K562 (cell line): ENCODE results near the gene TIFAB. TPM values are rescaled to one million over a fixed set of nuclear protein-coding genes. Genes with fewer than 3 reads are reported as not detected.

Source experiments
- ATAC-seq: fragments of 200-7000 bp; cut with Tn5 transposase; 3 replicates; pipeline ENCODE4 v1.9.1; 2020; ENCODE audit warnings: moderate library complexity
- BruUV-seq: library from RNA; stranded (reverse); fragments of 400-500 nt; replicated peaks from 2 replicates; lab custom pipeline; 2021; lab: Mats Ljungman, UMichigan
- CTCF ChIA-PET: fragments of 300-600 bp; formaldehyde crosslinking; extraction: SDS; loops from one replicate; lab custom pipeline; 2021; ENCODE audit warnings: low intra/inter-chr PET ratio; lab: Yijun Ruan, JAX
- POLR2A ChIA-PET: fragments of 300-600, 350-650 bp; sonication (Branson Sonifier 250); formaldehyde crosslinking; extraction: SDS; loops from one replicate; lab custom pipeline; 2021; ENCODE audit warnings: antibody characterized with exemption, inconsistent platforms; lab: Yijun Ruan, JAX
- DNase-seq, 4 experiments: peaks; one replicate each; pipeline versions ENCODE4 v3.0.0 to v3.0.0-alpha.2; 2011 to 2018; ENCODE audit warnings: low spot score in 3 of 4, mixed read lengths in 3 of 4; ENCODE audit errors: extremely low read depth in 1 of 4
- FAIRE-seq: peaks from 2 replicates; lab custom pipeline; 2011; peaks lifted over from hg19 to GRCh38; lab: Jason Lieb, UNC
- H2AFZ ChIP-seq: 2 replicates; pipeline ENCODE4 v1.6.0; 2011; ENCODE audit warnings: low read depth, low read length, control low read depth, inconsistent platforms
- H3K27ac ChIP-seq: fragments of 200-600 bp; 3 replicates; pipeline ENCODE4 v1.8.0; 2011; ENCODE audit warnings: low read depth, mild to moderate bottlenecking, control low read depth, inconsistent platforms, low read length, moderate library complexity, mixed read lengths; ENCODE audit errors: extremely low read depth
- H3K27me3 ChIP-seq, 2 experiments: fragments of 300-600 bp in 1 of 2; 2 replicates in 1 of 2; 3 replicates in 1 of 2; pipeline versions ENCODE4 v1.6.0 to v1.8.0; 2011; ENCODE audit warnings: inconsistent platforms in 2 of 2, low read length in 2 of 2, mild to moderate bottlenecking in 1 of 2, mixed read lengths in 1 of 2, moderate library complexity in 1 of 2; ENCODE audit not compliant: control insufficient read depth in 2 of 2, insufficient read depth in 2 of 2
- H3K36me3 ChIP-seq: fragments of 300-600 bp; 3 replicates; pipeline ENCODE4 v1.8.0; 2011; ENCODE audit warnings: mild to moderate bottlenecking, low read length, inconsistent platforms; ENCODE audit not compliant: control insufficient read depth, insufficient read depth
- H3K4me1 ChIP-seq, 2 experiments: fragments of 200-600 bp in 1 of 2; replicated peaks in 1 of 2; 2 replicates in 1 of 2; 3 replicates in 1 of 2; pipeline versions ENCODE4 v1.5.1 to v1.8.0; 2011; ENCODE audit warnings: inconsistent platforms in 2 of 2, low read length in 2 of 2, mild to moderate bottlenecking in 1 of 2, mixed read lengths in 1 of 2, moderate library complexity in 1 of 2; ENCODE audit not compliant: control insufficient read depth in 2 of 2, insufficient read depth in 2 of 2
- H3K4me2 ChIP-seq: 2 replicates; pipeline ENCODE4 v1.6.1; 2011; ENCODE audit warnings: low read length, control low read depth, inconsistent platforms, mixed read lengths; ENCODE audit not compliant: insufficient read depth
- H3K4me3 ChIP-seq: fragments of 200-600 bp; sonication (generic), shearing (Covaris generic); 2 replicates; pipeline ENCODE4 v1.5.1; 2016; ENCODE audit warnings: control low read depth, inconsistent platforms
- H3K79me2 ChIP-seq: fragments of 200-600 bp; 3 replicates; pipeline ENCODE4 v1.8.0; 2011; ENCODE audit warnings: low read length, inconsistent platforms; ENCODE audit not compliant: control insufficient read depth, insufficient read depth
- H3K9ac ChIP-seq, 2 experiments: 2 replicates each; pipeline versions ENCODE4 v1.6.0 to v1.6.1; 2011; ENCODE audit warnings: low read depth in 2 of 2, low read length in 2 of 2, control low read depth in 1 of 2, inconsistent platforms in 1 of 2, mild to moderate bottlenecking in 1 of 2, mixed read lengths in 1 of 2; ENCODE audit not compliant: insufficient read depth in 1 of 2
- H3K9me1 ChIP-seq: one replicate; pipeline ENCODE4 v1.6.0; 2011; ENCODE audit warnings: inconsistent platforms, mild to moderate bottlenecking, low read length, moderate library complexity; ENCODE audit not compliant: control insufficient read depth, insufficient read depth
- H3K9me3 ChIP-seq: replicated peaks from 2 replicates; pipeline ENCODE4 v1.5.1; 2011; ENCODE audit warnings: low read depth, low read length, inconsistent platforms; ENCODE audit not compliant: control insufficient read depth, insufficient read depth
- H4K20me1 ChIP-seq: replicated peaks from 2 replicates; pipeline ENCODE4 v1.6.1; 2011; ENCODE audit warnings: low read length, inconsistent platforms, mixed read lengths; ENCODE audit not compliant: control insufficient read depth, insufficient read depth
- ATF1 ChIP-seq, 2 experiments: fragments of 450-650 bp in 1 of 2; IDR thresholded peaks; 2 replicates each; pipeline ENCODE4 v1.6.1; 2016; ENCODE audit warnings: missing compliant biosample characterization in 1 of 2, missing genetic modification characterization in 1 of 2
- ETV1 ChIP-seq: fragments of 450-650 bp; conservative IDR thresholded peaks from 2 replicates; pipeline ENCODE4 v1.6.1; 2016; ENCODE audit warnings: missing genetic modification characterization, control low read depth, low read depth, missing compliant biosample characterization
- FOXK2 ChIP-seq, 2 experiments: fragments of 450-650 bp; IDR thresholded peaks in 1 of 2; conservative IDR thresholded peaks in 1 of 2; 2 replicates each; pipeline ENCODE4 v1.6.1; 2016; ENCODE audit warnings: low read depth in 2 of 2, mild to moderate bottlenecking in 1 of 2
- PTRF ChIP-seq: fragments of 450-650 bp; IDR thresholded peaks from 2 replicates; pipeline ENCODE4 v1.6.1; 2016; ENCODE audit warnings: mild to moderate bottlenecking, missing genetic modification characterization, missing compliant biosample characterization
- RBM22 ChIP-seq: fragments of 200-400 bp; formaldehyde crosslinking; IDR thresholded peaks from 2 replicates; pipeline ENCODE4 v1.6.1; 2018; ENCODE audit warnings: low read length, low read depth; ENCODE audit not compliant: poor library complexity, severe bottlenecking
- RBM34 ChIP-seq: fragments of 200-400 bp; formaldehyde crosslinking; IDR thresholded peaks from 2 replicates; pipeline ENCODE4 v1.6.1; 2018; ENCODE audit warnings: low read length, borderline replicate concordance; ENCODE audit not compliant: insufficient read depth
- SAP30 ChIP-seq: fragments of 200-600 bp; sonication (generic); IDR thresholded peaks from 2 replicates; pipeline ENCODE4 v1.6.1; 2012; ENCODE audit warnings: borderline replicate concordance, low read depth, mild to moderate bottlenecking, moderate library complexity, low read length, control low read depth, inconsistent platforms; ENCODE audit not compliant: insufficient read depth, poor library complexity, severe bottlenecking
- SRSF1 ChIP-seq: fragments of 200-400 bp; formaldehyde crosslinking; IDR thresholded peaks from 2 replicates; pipeline ENCODE4 v1.6.1; 2017; ENCODE audit warnings: mild to moderate bottlenecking, low read depth, low read length, moderate library complexity
- ZNF184 ChIP-seq: sonication (generic); formaldehyde crosslinking; IDR thresholded peaks from 2 replicates; pipeline ENCODE4 v1.5.0; 2020; ENCODE audit warnings: missing genetic modification reagents
- ZNF696 ChIP-seq: fragments of 250-450 bp; sonication (Bioruptor Pico); conservative IDR thresholded peaks from 2 replicates; pipeline ENCODE4 v1.4.0; 2020; ENCODE audit warnings: mild to moderate bottlenecking, moderate library complexity
- whole genome bisulfite sequencing: fragments of 100-300 bp; shearing (Covaris generic); methylation state at CpG from one replicate; pipeline ENCODE4 v1.1.6; 2016; ENCODE audit warnings: low coverage, mixed read lengths; ENCODE audit not compliant: insufficient coverage; ENCODE audit errors: missing lambda C conversion rate; 5-methylcytosine and 5-hydroxymethylcytosine counted together
- in situ Hi-C: fragments of 300-500 bp; cut with MboI; formaldehyde crosslinking; loops from 4 replicates; pipeline ENCODE4 v1.15.0; 2018; ENCODE audit warnings: inconsistent platforms, mixed read lengths
- intact Hi-C: fragments of 100-400 bp; cut with micrococcal nuclease; formaldehyde crosslinking; loops from 2 replicates; pipeline ENCODE4 v1.14.2; 2022
- polyA plus RNA-seq, 8 experiments: library from polyadenylated mRNA; depleted of rRNA in 4 of 8; stranded (reverse) in 5 of 8; unstranded in 3 of 8; fragments of >200 nt; fragmentation: Nextera tagmentation in 2 of 8; fragmentation: Illumina TruSeq in 1 of 8; extraction: Ambion mirVana in 2 of 8; extraction: Trizol in 1 of 8; gene quantifications; 2 replicates each; pipeline versions ENCODE4 v1.2.1 to v1.2.3, GENCODE V29; 2011 to 2014; ENCODE audit warnings: inconsistent platforms in 1 of 8, missing spikeins in 1 of 8
- total RNA-seq, 7 experiments: library from RNA; depleted of rRNA in 6 of 7; stranded (reverse); fragments of >200 nt in 6 of 7; fragmentation: Illumina TruSeq in 2 of 7; extraction: Trizol in 2 of 7; gene quantifications; 2 replicates each; pipeline versions ENCODE4 v1.2.1 to v1.2.3, GENCODE V29; 2011 to 2021; ENCODE audit warnings: low replicate concordance in 1 of 7
- TF ChIP-seq, protein P1 (sequence below): fragments of 450-650 bp; IDR thresholded peaks from 2 replicates; pipeline ENCODE4 v1.6.1; 2017; ENCODE audit warnings: antibody characterized with exemption, mild to moderate bottlenecking
- TF ChIP-seq, protein P2 (sequence below): fragments of 250-450 bp; sonication (Bioruptor Pico); IDR thresholded peaks from 2 replicates; pipeline ENCODE4 v1.9.0; 2021; ENCODE audit warnings: mild to moderate bottlenecking

The TIFAB gene
- total and polyA plus RNA-seq, 9 of the 15 experiments (the other 6 are each of a cell fraction or from before 2014, with no cell fraction given) = not detected

DNA sequence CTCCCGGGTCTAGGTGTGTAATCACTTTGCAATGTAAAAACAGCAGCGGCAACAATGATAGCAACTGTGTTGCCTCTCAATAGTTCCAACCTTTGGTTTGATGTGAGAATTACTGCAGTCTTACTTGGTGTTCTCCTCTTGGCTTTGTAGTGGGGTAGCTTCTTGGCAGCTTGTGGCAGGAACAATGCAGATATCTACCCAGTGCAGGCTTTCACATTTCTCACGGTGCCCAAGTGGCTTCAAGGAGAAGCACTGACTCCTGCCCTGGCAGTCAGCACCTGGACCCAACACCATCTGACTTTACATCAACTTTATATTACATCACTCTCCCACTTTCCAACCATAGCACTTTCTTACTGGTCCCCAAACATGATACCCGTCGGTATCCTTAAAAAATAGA lies 28.4 kb upstream of the TIFAB start:
- Histone ChIP-seq H3K27me3 (no peaks in the 10 kb centered on the region; a peak in 1 of 5 replicates), H4K20me1 (no peaks in the 10 kb centered on the region), H3K9me1 (peaks cover 9% of the 10 kb centered on the region), H3K36me3 (no peaks in the 10 kb centered on the region), H3K27ac (no peak overlapping the region), H3K9me3 (no peaks in the 10 kb centered on the region), H3K4me2 (no peak overlapping the region), H3K4me3 (no peak overlapping the region), H3K79me2 (no peaks in the 10 kb centered on the region; the same call in 2 of the 3 replicates), H3K4me1 (peaks cover 53 to 62% of the 10 kb centered on the region in 2 experiments), H3K9ac (no peak overlapping the region), H2AFZ (no peak overlapping the region)
- ATAC-seq (no peak), FAIRE-seq (no peak), DNase-seq (no peak)
- WGBS = 72% methylated on average over 5 of the region's 5 CpGs
- in situ Hi-C loops (no loop called here), intact Hi-C loops (no loop called here)
- CTCF ChIA-PET = no interaction called here
- no peak for TF ChIP-seq ZNF696
- TF ChIP-seq SAP30 = no peak
- TF ChIP-seq SRSF1 = no peak
- no peak for TF ChIP-seq ATF1 (CRISPR knock-in tag; IDR thresholded peaks at IDR 0.05)
- no peak for TF ChIP-seq ATF1 (tag; IDR thresholded peaks at IDR 0.05)
- no peak for TF ChIP-seq RBM34
- no peak for TF ChIP-seq ZNF184 (CRISPR knock-in tag)
- no peak for TF ChIP-seq ETV1
- no peak for TF ChIP-seq PTRF (tag)
- no peak for TF ChIP-seq FOXK2 (conservative IDR thresholded peaks at IDR 0.05 in 1 of 2, IDR thresholded peaks at IDR 0.05 in 1 of 2; ENCODE audit: low read depth in 2 of 2)
- TF ChIP-seq, protein P1, sequence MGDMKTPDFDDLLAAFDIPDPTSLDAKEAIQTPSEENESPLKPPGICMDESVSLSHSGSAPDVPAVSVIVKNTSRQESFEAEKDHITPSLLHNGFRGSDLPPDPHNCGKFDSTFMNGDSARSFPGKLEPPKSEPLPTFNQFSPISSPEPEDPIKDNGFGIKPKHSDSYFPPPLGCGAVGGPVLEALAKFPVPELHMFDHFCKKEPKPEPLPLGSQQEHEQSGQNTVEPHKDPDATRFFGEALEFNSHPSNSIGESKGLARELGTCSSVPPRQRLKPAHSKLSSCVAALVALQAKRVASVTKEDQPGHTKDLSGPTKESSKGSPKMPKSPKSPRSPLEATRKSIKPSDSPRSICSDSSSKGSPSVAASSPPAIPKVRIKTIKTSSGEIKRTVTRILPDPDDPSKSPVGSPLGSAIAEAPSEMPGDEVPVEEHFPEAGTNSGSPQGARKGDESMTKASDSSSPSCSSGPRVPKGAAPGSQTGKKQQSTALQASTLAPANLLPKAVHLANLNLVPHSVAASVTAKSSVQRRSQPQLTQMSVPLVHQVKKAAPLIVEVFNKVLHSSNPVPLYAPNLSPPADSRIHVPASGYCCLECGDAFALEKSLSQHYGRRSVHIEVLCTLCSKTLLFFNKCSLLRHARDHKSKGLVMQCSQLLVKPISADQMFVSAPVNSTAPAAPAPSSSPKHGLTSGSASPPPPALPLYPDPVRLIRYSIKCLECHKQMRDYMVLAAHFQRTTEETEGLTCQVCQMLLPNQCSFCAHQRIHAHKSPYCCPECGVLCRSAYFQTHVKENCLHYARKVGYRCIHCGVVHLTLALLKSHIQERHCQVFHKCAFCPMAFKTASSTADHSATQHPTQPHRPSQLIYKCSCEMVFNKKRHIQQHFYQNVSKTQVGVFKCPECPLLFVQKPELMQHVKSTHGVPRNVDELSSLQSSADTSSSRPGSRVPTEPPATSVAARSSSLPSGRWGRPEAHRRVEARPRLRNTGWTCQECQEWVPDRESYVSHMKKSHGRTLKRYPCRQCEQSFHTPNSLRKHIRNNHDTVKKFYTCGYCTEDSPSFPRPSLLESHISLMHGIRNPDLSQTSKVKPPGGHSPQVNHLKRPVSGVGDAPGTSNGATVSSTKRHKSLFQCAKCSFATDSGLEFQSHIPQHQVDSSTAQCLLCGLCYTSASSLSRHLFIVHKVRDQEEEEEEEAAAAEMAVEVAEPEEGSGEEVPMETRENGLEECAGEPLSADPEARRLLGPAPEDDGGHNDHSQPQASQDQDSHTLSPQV = no peak
- no peak for TF ChIP-seq RBM22
- TF ChIP-seq, protein P2, sequence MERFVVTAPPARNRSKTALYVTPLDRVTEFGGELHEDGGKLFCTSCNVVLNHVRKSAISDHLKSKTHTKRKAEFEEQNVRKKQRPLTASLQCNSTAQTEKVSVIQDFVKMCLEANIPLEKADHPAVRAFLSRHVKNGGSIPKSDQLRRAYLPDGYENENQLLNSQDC = no peak
- POLR2A ChIA-PET = interaction anchor here (0.6 to 2.1 kb wide), 2 partner anchors 14 to 17 kb away, joined by 4 to 6 read pairs; no protein-coding TSS in a partner anchor
- BruUV-seq = no TSS peak
